HG03097 (cell line): ENCODE measurements around the gene TRPC4.

ENCODE experiments used
- ATAC-seq: cut with Tn5 transposase; IDR thresholded peaks from one replicate; pipeline ENCODE4 v1.9.1; 2021; ENCODE audit not compliant: unreplicated experiment, low FRiP score

The TRPC4 gene

GRCh38 chr13:37736045-37736444, 133.5 kb downstream of the TRPC4 start:
- ATAC-seq = no peak

DNA sequence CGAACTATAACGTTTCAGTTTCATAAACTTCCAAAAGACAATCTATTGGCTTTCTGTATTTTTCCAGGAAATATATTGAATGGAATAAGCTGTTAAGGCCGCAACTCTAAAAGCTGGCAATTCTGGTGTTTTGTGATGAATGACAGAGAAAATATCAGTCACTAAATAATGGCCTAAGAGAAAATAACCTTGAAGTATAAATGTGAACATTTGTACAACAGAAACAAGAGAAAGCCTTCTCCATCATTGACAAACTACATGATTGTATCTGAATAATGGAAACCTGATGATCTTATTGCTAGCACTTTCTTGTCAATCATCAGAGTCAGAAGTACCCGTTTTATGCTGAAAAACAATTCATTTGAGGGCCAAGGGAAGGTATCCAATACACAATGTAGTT, 134.3 kb downstream of the TRPC4 start:
- no peak for ATAC-seq

GRCh38 chr13:37729876-37730275, 139.7 kb downstream of the TRPC4 start:
- no peak for ATAC-seq

GRCh38 chr13:37716420-37717195, 153.0 kb downstream of the TRPC4 start:
- ATAC-seq = no peak

GRCh38 chr13:37715606-37716015, 154.0 kb downstream of the TRPC4 start:
- no peak for ATAC-seq

- ATAC-seq = no peak
Observed at GRCh38 chr13:37709318-37709717, 160.3 kb downstream of the TRPC4 start.

DNA sequence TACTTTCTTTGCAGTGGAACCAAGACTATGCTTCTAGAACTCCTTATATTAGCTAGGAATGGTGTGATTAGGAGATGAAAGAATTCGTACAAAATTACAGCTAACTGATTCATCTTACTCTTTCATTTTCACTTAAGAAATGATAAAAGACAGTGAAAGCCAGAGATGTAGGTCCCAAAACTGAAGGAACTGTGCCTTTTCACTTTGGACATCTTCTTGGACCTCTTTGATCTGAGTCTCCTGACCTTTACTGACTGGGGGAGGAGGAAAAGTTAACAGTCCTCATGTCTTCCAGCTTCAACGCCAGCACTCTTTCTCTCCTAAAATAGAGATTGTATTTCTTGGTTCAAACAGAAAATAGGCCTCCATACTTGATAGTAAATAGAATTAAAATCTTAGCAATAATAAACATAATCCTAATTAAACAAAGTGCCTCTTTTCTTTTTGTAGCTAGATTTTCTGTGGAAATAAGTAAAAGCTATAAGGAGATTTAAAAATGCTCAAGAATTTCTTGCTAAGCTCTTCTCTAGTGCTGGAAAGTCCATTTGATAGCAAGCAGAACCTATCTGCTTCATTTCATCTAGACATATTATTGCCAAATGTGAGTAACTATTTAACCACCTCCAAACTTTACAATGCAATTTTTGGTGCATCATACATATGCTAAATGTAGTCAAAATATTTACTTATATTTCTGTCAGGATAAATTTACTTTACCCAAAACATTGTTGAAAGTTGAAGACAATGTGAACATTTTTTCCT, 161.7 kb downstream of the TRPC4 start:
- no peak for ATAC-seq

- ATAC-seq = no peak
Observed at GRCh38 chr13:37706041-37706440, 163.5 kb downstream of the TRPC4 start.

- no peak for ATAC-seq
Observed at GRCh38 chr13:37701972-37702371, 167.6 kb downstream of the TRPC4 start.

DNA sequence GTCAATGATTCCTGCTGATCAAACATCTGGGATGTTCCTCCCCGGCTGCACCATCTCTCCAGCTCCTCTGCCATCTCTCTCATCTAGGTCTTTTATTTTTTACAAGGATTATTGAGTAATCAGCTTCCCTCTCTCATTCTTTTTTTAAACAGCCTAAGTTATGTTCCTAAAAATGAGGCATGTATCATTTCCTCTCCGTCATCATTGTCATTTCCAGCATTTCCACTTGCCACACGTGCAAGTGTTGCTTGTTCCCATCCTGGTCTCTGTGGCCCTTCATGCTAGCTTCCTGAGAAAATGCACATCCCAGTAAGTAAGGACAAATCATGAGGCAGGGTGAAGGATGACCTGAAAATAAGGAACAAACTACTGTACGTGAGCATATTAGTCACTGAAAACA, 168.3 kb downstream of the TRPC4 start:
- no peak for ATAC-seq

GRCh38 chr13:37700887-37701286, 168.7 kb downstream of the TRPC4 start:
- no peak for ATAC-seq

DNA sequence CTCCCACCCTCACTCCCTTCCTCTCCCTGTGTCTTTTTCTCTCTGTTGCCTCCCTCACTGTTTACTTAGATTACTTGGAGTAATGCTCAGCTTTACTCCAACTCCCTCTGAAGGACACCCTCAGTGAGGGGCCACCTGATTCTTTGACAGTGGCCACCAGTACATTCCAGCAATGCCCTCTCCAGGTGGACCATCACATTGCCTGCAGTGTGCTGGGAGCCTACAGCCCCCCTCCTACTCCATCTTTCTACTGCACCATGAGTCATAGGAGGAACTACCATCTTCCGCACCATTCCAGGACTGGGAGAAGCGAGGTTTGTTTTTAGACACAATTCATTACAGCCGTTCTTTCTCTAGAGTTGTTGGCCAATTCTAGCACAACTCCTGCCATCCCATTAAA, 174.4 kb downstream of the TRPC4 start:
- no peak for ATAC-seq

- ATAC-seq = no peak
Observed at GRCh38 chr13:37690361-37690760, 179.2 kb downstream of the TRPC4 start.

- no peak for ATAC-seq
Observed at GRCh38 chr13:37686501-37686900, 183.1 kb downstream of the TRPC4 start.

DNA sequence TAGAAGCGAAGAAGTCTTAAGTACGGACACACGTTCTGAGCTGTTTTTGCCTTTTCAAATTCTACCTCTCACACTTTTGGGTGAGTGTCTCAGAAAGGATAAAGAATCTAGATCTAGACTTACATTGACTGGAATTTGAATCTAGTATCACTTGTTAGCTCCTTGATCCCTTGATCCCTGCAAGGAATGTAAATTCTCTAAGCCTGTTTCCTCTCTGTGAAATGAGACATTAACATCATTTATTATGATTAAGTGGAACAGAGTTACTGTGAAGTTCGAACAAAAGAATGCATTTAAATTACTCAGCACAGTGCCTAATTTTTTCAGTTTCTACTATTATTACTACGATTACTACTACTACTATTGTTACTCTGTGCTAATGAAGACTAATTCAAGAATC, 184.4 kb downstream of the TRPC4 start:
- no peak for ATAC-seq

- ATAC-seq = no peak
Observed at GRCh38 chr13:37682496-37682895, 187.1 kb downstream of the TRPC4 start.

- no peak for ATAC-seq
Observed at GRCh38 chr13:37681281-37682032, 188.1 kb downstream of the TRPC4 start.

DNA sequence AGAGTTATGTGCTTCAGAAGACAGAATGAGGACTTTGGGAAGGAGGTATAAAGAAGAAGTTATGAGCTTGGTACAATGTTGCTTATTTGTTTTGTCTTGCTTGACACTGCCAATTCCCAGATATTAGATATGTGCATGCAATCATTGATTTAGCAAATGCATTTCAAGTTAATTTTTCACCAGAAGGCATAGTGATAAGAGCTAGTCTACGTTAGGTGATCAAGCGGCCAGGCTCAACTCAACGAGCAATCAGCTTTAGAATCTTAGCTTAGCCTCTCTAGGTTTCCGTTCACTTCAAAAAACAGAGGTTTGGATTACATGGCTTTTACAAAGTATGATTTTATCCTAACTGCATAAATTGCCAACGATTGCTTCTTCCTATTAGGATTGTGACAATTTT, 189.4 kb downstream of the TRPC4 start:
- no peak for ATAC-seq

- no peak for ATAC-seq
Observed at GRCh38 chr13:37679043-37679442, 190.5 kb downstream of the TRPC4 start.

GRCh38 chr13:37669845-37670244, 199.7 kb downstream of the TRPC4 start:
- ATAC-seq = no peak

DNA sequence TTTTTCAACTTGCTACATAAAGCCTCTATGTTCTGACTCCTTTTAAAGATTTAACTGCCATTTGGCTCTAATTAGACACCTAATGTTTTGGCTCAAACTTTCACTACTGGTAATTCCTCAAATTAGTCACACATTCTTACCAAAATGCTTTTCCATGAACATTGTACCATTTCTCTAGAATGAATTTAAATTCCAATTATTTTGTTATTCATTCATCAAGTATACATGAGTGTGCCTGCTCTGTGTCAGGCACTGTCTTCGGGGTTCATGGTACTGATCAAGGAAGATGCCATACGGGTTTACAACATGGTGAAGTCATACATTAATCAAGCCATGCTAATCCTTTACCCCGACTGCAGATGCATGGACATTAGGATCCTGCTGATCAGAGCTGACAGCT, 201.9 kb downstream of the TRPC4 start:
- ATAC-seq = no peak
